DND-41 (cell line): ENCODE results near the gene FAM149A.

Experiments
- ATAC-seq: fragments of 200-7000 bp; cut with Tn5 transposase; 3 replicates; pipeline ENCODE4 v1.9.1; 2021; ENCODE audit warnings: low read depth; ENCODE audit not compliant: insufficient read depth
- DNase-seq: peaks from one replicate; pipeline ENCODE4 v3.0.0-alpha.2; 2020
- H2AFZ ChIP-seq: 2 replicates; pipeline ENCODE4 v1.6.0; 2012; ENCODE audit warnings: low read depth, low read length
- H3K27ac ChIP-seq: 2 replicates; pipeline ENCODE4 v1.5.1; 2012; ENCODE audit warnings: low read length, inconsistent platforms
- H3K27me3 ChIP-seq: fragments of 200-600 bp; sonication (generic); 2 replicates; pipeline ENCODE4 v1.6.0; 2012; ENCODE audit warnings: low read length, mild to moderate bottlenecking, inconsistent platforms; ENCODE audit not compliant: insufficient read depth, poor library complexity
- H3K36me3 ChIP-seq: 2 replicates; pipeline ENCODE4 v1.5.1; 2012; ENCODE audit warnings: low read length, inconsistent platforms; ENCODE audit not compliant: insufficient read depth
- H3K4me1 ChIP-seq: 2 replicates; pipeline ENCODE4 v1.5.1; 2012; ENCODE audit warnings: mild to moderate bottlenecking, low read length; ENCODE audit not compliant: insufficient read depth
- H3K4me2 ChIP-seq: 2 replicates; pipeline ENCODE4 v1.6.0; 2012; ENCODE audit warnings: mild to moderate bottlenecking, moderate library complexity, low read length, inconsistent platforms; ENCODE audit not compliant: insufficient read depth
- H3K4me3 ChIP-seq, 2 experiments: fragments of 200-600 bp in 1 of 2; shearing (Covaris generic) in 1 of 2; 2 replicates each; pipeline ENCODE4 v1.5.1; 2012 to 2016; ENCODE audit warnings: inconsistent platforms in 2 of 2, low read length in 2 of 2, mild to moderate bottlenecking in 2 of 2, low read depth in 1 of 2, moderate library complexity in 1 of 2
- H3K79me2 ChIP-seq: 2 replicates; pipeline ENCODE4 v1.6.0; 2012; ENCODE audit warnings: low read length, inconsistent platforms; ENCODE audit not compliant: insufficient read depth
- H3K9ac ChIP-seq: 2 replicates; pipeline ENCODE4 v1.6.0; 2012; ENCODE audit warnings: low read depth, mild to moderate bottlenecking, inconsistent platforms, low read length, moderate library complexity
- H3K9me3 ChIP-seq: 2 replicates; pipeline ENCODE4 v1.5.1; 2012; ENCODE audit warnings: low read length, moderate library complexity, mild to moderate bottlenecking, inconsistent platforms; ENCODE audit not compliant: insufficient read depth, severe bottlenecking
- H4K20me1 ChIP-seq: 2 replicates; pipeline ENCODE4 v1.6.0; 2012; ENCODE audit warnings: low read length; ENCODE audit not compliant: insufficient read depth
- EZH2 ChIP-seq: IDR thresholded peaks from 3 replicates; pipeline ENCODE4 v1.6.1; 2012; ENCODE audit warnings: borderline replicate concordance, low read depth, mild to moderate bottlenecking, moderate library complexity, low read length, inconsistent platforms; ENCODE audit not compliant: severe bottlenecking
- TF ChIP-seq, protein P1 (sequence below): IDR thresholded peaks from 2 replicates; pipeline ENCODE4 v1.5.1; 2012; ENCODE audit warnings: borderline replicate concordance, low read length, moderate library complexity, mild to moderate bottlenecking; ENCODE audit not compliant: poor library complexity, severe bottlenecking; ENCODE audit errors: extremely low read depth

FAM149A gene

GRCh38 chr4:186148336-186148975, 44.0 kb downstream of the FAM149A start:
- Histone ChIP-seq H3K4me3 (no peak overlapping the region), H3K4me1 (no peaks in the 10 kb centered on the region), H3K9me3 (no peaks in the 10 kb centered on the region), H3K79me2 (no peaks in the 10 kb centered on the region), H3K9ac (no peak overlapping the region), H2AFZ (no peak overlapping the region), H3K4me2 (no peak overlapping the region), H3K27me3 (no peaks in the 10 kb centered on the region), H3K27ac (no peak overlapping the region), H3K36me3 (no peaks in the 10 kb centered on the region), H4K20me1 (no peaks in the 10 kb centered on the region)
- DNase-seq (no peak), ATAC-seq (no peak)
- TF ChIP-seq EZH2 = no peak
- TF ChIP-seq, protein P1, sequence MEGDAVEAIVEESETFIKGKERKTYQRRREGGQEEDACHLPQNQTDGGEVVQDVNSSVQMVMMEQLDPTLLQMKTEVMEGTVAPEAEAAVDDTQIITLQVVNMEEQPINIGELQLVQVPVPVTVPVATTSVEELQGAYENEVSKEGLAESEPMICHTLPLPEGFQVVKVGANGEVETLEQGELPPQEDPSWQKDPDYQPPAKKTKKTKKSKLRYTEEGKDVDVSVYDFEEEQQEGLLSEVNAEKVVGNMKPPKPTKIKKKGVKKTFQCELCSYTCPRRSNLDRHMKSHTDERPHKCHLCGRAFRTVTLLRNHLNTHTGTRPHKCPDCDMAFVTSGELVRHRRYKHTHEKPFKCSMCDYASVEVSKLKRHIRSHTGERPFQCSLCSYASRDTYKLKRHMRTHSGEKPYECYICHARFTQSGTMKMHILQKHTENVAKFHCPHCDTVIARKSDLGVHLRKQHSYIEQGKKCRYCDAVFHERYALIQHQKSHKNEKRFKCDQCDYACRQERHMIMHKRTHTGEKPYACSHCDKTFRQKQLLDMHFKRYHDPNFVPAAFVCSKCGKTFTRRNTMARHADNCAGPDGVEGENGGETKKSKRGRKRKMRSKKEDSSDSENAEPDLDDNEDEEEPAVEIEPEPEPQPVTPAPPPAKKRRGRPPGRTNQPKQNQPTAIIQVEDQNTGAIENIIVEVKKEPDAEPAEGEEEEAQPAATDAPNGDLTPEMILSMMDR = no peak

GRCh38 chr4:186149872-186150271, 45.4 kb downstream of the FAM149A start:
- DNase-seq = peak; percentile 30
- no peak overlapping the region for H3K4me3 ChIP-seq

DNA sequence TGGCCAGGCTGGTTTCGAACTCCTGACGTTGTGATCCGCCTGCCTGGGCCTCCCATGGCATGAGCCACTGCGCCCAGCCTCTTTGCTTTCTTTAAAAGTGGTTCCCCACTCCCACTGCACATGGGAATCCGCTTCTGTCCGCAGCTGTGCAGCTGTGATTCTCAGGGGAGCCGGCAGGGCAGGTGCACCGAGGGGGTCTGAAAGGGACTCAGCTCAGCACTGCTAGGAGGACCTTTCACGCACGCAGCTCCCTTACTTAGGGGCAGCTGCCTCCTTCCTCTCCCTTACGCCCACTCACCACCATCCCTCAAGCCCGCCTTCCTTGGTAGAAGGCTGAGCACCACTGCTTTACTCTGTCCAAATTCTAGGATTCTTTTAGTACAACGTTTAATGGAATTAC, 46.4 kb downstream of the FAM149A start:
- Histone ChIP-seq H4K20me1 (no peaks in the 10 kb centered on the region), H3K79me2 (no peaks in the 10 kb centered on the region), H3K9me3 (no peaks in the 10 kb centered on the region), H3K27me3 (no peaks in the 10 kb centered on the region), H3K9ac (no peak overlapping the region), H3K4me2 (no peak overlapping the region), H3K36me3 (no peaks in the 10 kb centered on the region), H3K4me3 (no peak overlapping the region), H3K4me1 (no peaks in the 10 kb centered on the region), H3K27ac (no peak overlapping the region), H2AFZ (no peak overlapping the region)
- no peak for ATAC-seq
- no peak for TF ChIP-seq EZH2
- TF ChIP-seq, protein P1 = no peak
- DNase-seq = no peak

More at GRCh38 chr4:186149872-186150271, 45.4 kb downstream of the FAM149A start:
- H3K4me1 ChIP-seq = no peaks in the 10 kb centered on the region
- ATAC-seq = peak; percentile 50
- no peaks in the 10 kb centered on the region for H3K36me3 ChIP-seq
- H3K9me3 ChIP-seq = no peaks in the 10 kb centered on the region
- H3K9ac ChIP-seq = no peak overlapping the region
- no peaks in the 10 kb centered on the region for H4K20me1 ChIP-seq
- H3K79me2 ChIP-seq = no peaks in the 10 kb centered on the region
- no peak overlapping the region; the same call in 1 of the 2 replicates for H2AFZ ChIP-seq
- H3K27me3 ChIP-seq = no peaks in the 10 kb centered on the region
- no peak overlapping the region for H3K27ac ChIP-seq
- no peak overlapping the region for H3K4me2 ChIP-seq
- no peak for TF ChIP-seq EZH2
- TF ChIP-seq, protein P1 = peak; percentile 64

GRCh38 chr4:186151499-186151898, 47.0 kb downstream of the FAM149A start:
- Histone ChIP-seq H2AFZ (no peak overlapping the region), H3K4me2 (no peak overlapping the region)
- ATAC-seq = no peak

More at GRCh38 chr4:186151499-186151898, 47.0 kb downstream of the FAM149A start:
- Histone ChIP-seq H3K4me3 (no peak overlapping the region), H3K4me1 (no peaks in the 10 kb centered on the region), H3K27me3 (no peaks in the 10 kb centered on the region), H3K36me3 (no peaks in the 10 kb centered on the region), H3K9ac (no peak overlapping the region), H3K9me3 (no peaks in the 10 kb centered on the region), H4K20me1 (no peaks in the 10 kb centered on the region), H3K79me2 (no peaks in the 10 kb centered on the region), H3K27ac (no peak overlapping the region)
- no peak for TF ChIP-seq EZH2
- TF ChIP-seq, protein P1 = no peak
- DNase-seq = no peak
